Peyer's patch (tissue), 4 donors: Measurements from ENCODE around the gene RNF214. TPM values are rescaled to one million over a fixed set of nuclear protein-coding genes. Genes with fewer than 3 reads are reported as not detected.

Experiments used
- small RNA-seq, 2 donors: library from RNA; depleted of rRNA; stranded (forward); fragments of <200 nt; gene quantifications; one replicate each; pipeline ENCODE3, GENCODE V24; 2016
- total RNA-seq, 4 donors: library from RNA; depleted of rRNA; stranded (reverse); fragments of >200 nt; gene quantifications; one replicate each; pipeline ENCODE4 v1.1.0, GENCODE V29; 2016

The RNF214 gene
- total RNA-seq, 4 donors from 2014 or later, result 10.2 to 32.2 (median 13.4) TPM

Small RNAs within 50 kb of the gene (small RNA-seq; reads per million reads assigned to genes)
- gene RF00564, result 0 reads per million in 2 donors

Other genes starting within 250 kb of the RNF214 start
- 10 to 100 TPM; 58.8 to 85.8 (median 59.8) TPM for gene SIK3, start 134.2 kb upstream of the RNF214 start, total RNA-seq
- gene PAFAH1B2, start 88.4 kb upstream of the RNF214 start, total RNA-seq, result 10 to 100 TPM; 45.4 to 96.2 (median 66.9) TPM
- 100 to 1,000 TPM in 3 of 4 donors, 10 to 100 TPM in 1; 69.3 to 201 (median 162) TPM for gene SIDT2, start 53.9 kb upstream of the RNF214 start, total RNA-seq
- gene TAGLN, start 33.3 kb upstream of the RNF214 start, total RNA-seq, result 100 to 1,000 TPM; 110 to 361 (median 254) TPM
- 100 to 1,000 TPM; 136 to 244 (median 171) TPM for gene PCSK7, start 598 bp upstream of the RNF214 start, total RNA-seq
- 1 to 10 TPM; 2.5 to 7.6 (median 6.3) TPM for gene BACE1-AS, start 58.7 kb downstream of the RNF214 start, total RNA-seq
- gene BACE1, start 83.6 kb downstream of the RNF214 start, total RNA-seq, result 10 to 100 TPM in 2 of 4 donors, 1 to 10 TPM in 2; 5.6 to 11.4 (median 8.9) TPM
- gene CEP164, start 95.2 kb downstream of the RNF214 start, total RNA-seq, result 10 to 100 TPM; 12.3 to 45.4 (median 27.2) TPM